SK-N-SH (cell line): ENCODE measurements around the gene ZXDC. TPM values are rescaled to one million over a fixed set of nuclear protein-coding genes. Genes with fewer than 3 reads are reported as not detected.

Source experiments
- CTCF ChIA-PET: fragments of 300-600, 350-600 bp; formaldehyde crosslinking; extraction: SDS; loops from one replicate; lab custom pipeline; 2021; lab: Yijun Ruan, JAX
- POLR2A ChIA-PET: fragments of 350-600 bp; sonication (Branson Sonifier 250); formaldehyde crosslinking; extraction: SDS; loops from one replicate; lab custom pipeline; 2020; ENCODE audit warnings: antibody characterized with exemption, inconsistent platforms; lab: Yijun Ruan, JAX
- DNase-seq: peaks from one replicate; pipeline ENCODE4 v3.0.0; 2012
- H2AFZ ChIP-seq: fragments of 200-600 bp; sonication (generic); 2 replicates; pipeline ENCODE4 v1.8.1; 2016; ENCODE audit warnings: antibody characterized with exemption, mild to moderate bottlenecking, low read depth
- H3F3A ChIP-seq: fragments of 200-600 bp; sonication (generic); replicated peaks from 2 replicates; pipeline ENCODE3; 2016; ENCODE audit warnings: antibody characterized with exemption, mild to moderate bottlenecking; ENCODE audit not compliant: insufficient read depth
- H3K27ac ChIP-seq, 2 experiments: fragments of 200-500 bp in 1 of 2; fragments of 200-600 bp in 1 of 2; sonication (Bioruptor generic) in 1 of 2; sonication (generic), shearing (Covaris generic) in 1 of 2; 2 replicates each; pipeline versions ENCODE4 v1.5.1 to v1.6.1; 2014 to 2016; ENCODE audit warnings: low read depth in 2 of 2, inconsistent platforms in 1 of 2, low read length in 1 of 2, mild to moderate bottlenecking in 1 of 2, mixed read lengths in 1 of 2
- H3K27me3 ChIP-seq: fragments of 200-600 bp; sonication (generic), shearing (Covaris generic); 2 replicates; pipeline ENCODE4 v1.6.1; 2016; ENCODE audit warnings: mixed run types; ENCODE audit not compliant: insufficient read depth
- H3K36me3 ChIP-seq, 2 experiments: fragments of 200-500 bp in 1 of 2; fragments of 200-600 bp in 1 of 2; sonication (Bioruptor generic) in 1 of 2; sonication (generic) in 1 of 2; replicated peaks in 1 of 2; 2 replicates each; pipeline versions ENCODE3 to v1.5.1; 2014 to 2016; ENCODE audit warnings: low read length in 1 of 2, mild to moderate bottlenecking in 1 of 2; ENCODE audit not compliant: insufficient read depth in 2 of 2, control insufficient read depth in 1 of 2
- H3K4me1 ChIP-seq, 2 experiments: fragments of 200-500 bp in 1 of 2; fragments of 200-600 bp in 1 of 2; sonication (Bioruptor generic) in 1 of 2; sonication (generic), shearing (Covaris generic) in 1 of 2; 2 replicates each; pipeline versions ENCODE4 v1.5.1 to v1.6.1; 2014 to 2016; ENCODE audit warnings: low read depth in 1 of 2, low read length in 1 of 2, mixed run types in 1 of 2; ENCODE audit not compliant: insufficient read depth in 2 of 2, control insufficient read depth in 1 of 2
- H3K4me2 ChIP-seq: fragments of 200-600 bp; sonication (generic), shearing (Covaris generic); 2 replicates; pipeline ENCODE4 v1.6.1; 2017; ENCODE audit warnings: mixed run types
- H3K4me3 ChIP-seq, 2 experiments: fragments of 200-500 bp in 1 of 2; fragments of 200-600 bp in 1 of 2; sonication (Bioruptor generic) in 1 of 2; sonication (generic), shearing (Covaris generic) in 1 of 2; 2 replicates each; pipeline versions ENCODE4 v1.5.1 to v1.8.1; 2014 to 2016; ENCODE audit warnings: low read depth in 2 of 2, inconsistent platforms in 1 of 2, low read length in 1 of 2, mild to moderate bottlenecking in 1 of 2, mixed read lengths in 1 of 2, moderate library complexity in 1 of 2
- H3K79me2 ChIP-seq: fragments of 200-600 bp; sonication (generic); 2 replicates; pipeline ENCODE4 v1.8.1; 2017; ENCODE audit warnings: mild to moderate bottlenecking; ENCODE audit not compliant: insufficient read depth
- H3K9ac ChIP-seq: fragments of 200-600 bp; sonication (generic); 2 replicates; pipeline ENCODE4 v1.6.1; 2017; ENCODE audit warnings: mixed run types
- H3K9me2 ChIP-seq: fragments of 200-600 bp; sonication (generic); 2 replicates; pipeline ENCODE4 v1.6.1; 2017; ENCODE audit warnings: mixed run types
- H3K9me3 ChIP-seq: fragments of 200-600 bp; sonication (generic); 2 replicates; pipeline ENCODE4 v1.6.1; 2017; ENCODE audit warnings: mixed run types, mild to moderate bottlenecking, moderate library complexity
- H4K20me1 ChIP-seq: fragments of 200-600 bp; sonication (generic); 2 replicates; pipeline ENCODE4 v1.6.1; 2017; ENCODE audit warnings: mild to moderate bottlenecking, mixed run types; ENCODE audit not compliant: insufficient read depth
- ELF1 ChIP-seq: IDR thresholded peaks from 2 replicates; pipeline ENCODE4 v1.4.0; 2012
- FOXM1 ChIP-seq: IDR thresholded peaks from 2 replicates; pipeline ENCODE4 v1.4.0; 2012; ENCODE audit warnings: low read depth, mild to moderate bottlenecking
- JUND ChIP-seq: IDR thresholded peaks from 2 replicates; pipeline ENCODE4 v1.4.0; 2012
- MEF2A ChIP-seq: IDR thresholded peaks from 2 replicates; pipeline ENCODE4 v1.4.0; 2012; ENCODE audit warnings: low read depth, borderline replicate concordance
- MXI1 ChIP-seq: IDR thresholded peaks from 2 replicates; pipeline ENCODE4 v1.6.1; 2012; ENCODE audit warnings: mild to moderate bottlenecking, low read depth, low read length, improper control_type of control experiment
- POLR2AphosphoS5 ChIP-seq: IDR thresholded peaks from 2 replicates; pipeline ENCODE4 v1.6.1; 2012; ENCODE audit warnings: low read depth, low read length
- RAD21 ChIP-seq: IDR thresholded peaks from 2 replicates; pipeline ENCODE4 v1.6.1; 2012; ENCODE audit warnings: mild to moderate bottlenecking, low read length
- RXRA ChIP-seq: IDR thresholded peaks from 2 replicates; pipeline ENCODE4 v1.4.0; 2012; ENCODE audit warnings: low read depth, mild to moderate bottlenecking, borderline replicate concordance
- TAF1 ChIP-seq: IDR thresholded peaks from 2 replicates; pipeline ENCODE4 v1.6.1; 2012; ENCODE audit warnings: low read depth, mild to moderate bottlenecking, low read length, moderate library complexity, borderline replicate concordance
- TEAD4 ChIP-seq: IDR thresholded peaks from 2 replicates; pipeline ENCODE4 v1.4.0; 2012; ENCODE audit warnings: mild to moderate bottlenecking, borderline replicate concordance; ENCODE audit not compliant: insufficient read depth
- WGBS: methylation state at CpG from one replicate; pipeline ENCODE4 v1.1.6; 2017; ENCODE audit warnings: low lambda C conversion rate; 5-methylcytosine and 5-hydroxymethylcytosine counted together
- polyA plus RNA-seq, 3 experiments: library from polyadenylated mRNA; depleted of rRNA; stranded (reverse); fragments of >200 nt; gene quantifications; 2 replicates each; pipeline ENCODE4 v1.2.3, GENCODE V29; 2012
- TF ChIP-seq, protein P1 (sequence below): fragments of 200-600 bp; sonication (generic); IDR thresholded peaks from 2 replicates; pipeline ENCODE4 v1.6.1; 2017; ENCODE audit warnings: antibody characterized with exemption, mild to moderate bottlenecking, moderate library complexity

ZXDC gene
- polyA plus RNA-seq, 1 of the 3 experiments (the other 2 are of a cell fraction): 8.5 TPM

DNA sequence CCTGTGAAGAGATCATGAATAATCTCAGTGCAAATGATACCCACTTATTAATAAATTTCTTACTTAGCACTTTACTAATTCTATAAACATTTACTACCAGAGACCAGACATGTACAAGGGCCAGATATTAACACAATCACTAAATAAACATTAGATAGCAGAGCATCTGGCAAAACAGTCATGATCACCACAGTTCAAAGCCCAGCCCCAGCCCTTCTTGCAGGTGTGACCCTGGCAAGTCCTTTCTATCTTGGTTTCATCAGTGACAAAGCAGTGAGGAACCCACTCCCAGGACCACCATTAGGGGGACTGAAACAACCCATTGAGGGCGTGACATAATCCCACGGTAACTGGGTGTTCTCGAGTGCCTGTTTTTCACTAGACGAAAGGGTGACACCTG, 11.6 kb downstream of the ZXDC start:
- Histone ChIP-seq H3K4me2 (no peak overlapping the region), H3K27me3 (no peaks in the 10 kb centered on the region), H3K27ac (no peak overlapping the region), H3K9me3 (no peaks in the 10 kb centered on the region), H4K20me1 (peaks cover 17% of the 10 kb centered on the region; the same call in 1 of the 2 replicates), H3K4me3 (no peak overlapping the region), H3K9me2 (no peaks in the 10 kb centered on the region), H3F3A (no peaks in the 10 kb centered on the region), H3K4me1 (no peaks in the 10 kb centered on the region; a peak in 1 of 4 replicates), H3K9ac (no peak overlapping the region), H3K36me3 (peaks cover 31 to 96% of the 10 kb centered on the region in 2 experiments), H2AFZ (no peak overlapping the region), H3K79me2 (peaks cover 20% of the 10 kb centered on the region; the same call in 1 of the 2 replicates)
- ChIA-PET CTCF (interaction anchor here (1.1 to 4.1 kb wide), 3 partner anchors 11 to 22 kb away, joined by 3 to 20 read pairs (median 3); partner anchors contain the start of gene ZXDC), POLR2A (no interaction called here)
- no peak for DNase-seq
- no peak for TF ChIP-seq ELF1
- WGBS: 80% methylated on average over 2 of the region's 4 CpGs

GRCh38 chr3:126463521-126463920, 12.2 kb downstream of the ZXDC start:
- WGBS: 96% methylated on average over 2 of the region's 2 CpGs
- Histone ChIP-seq H3F3A (no peaks in the 10 kb centered on the region), H3K27me3 (no peaks in the 10 kb centered on the region), H3K4me1 (no peaks in the 10 kb centered on the region; a peak in 1 of 4 replicates), H3K27ac (no peak overlapping the region), H3K36me3 (peaks cover 36 to 96% of the 10 kb centered on the region in 2 experiments), H3K9me3 (no peaks in the 10 kb centered on the region), H3K9me2 (no peaks in the 10 kb centered on the region), H4K20me1 (peaks cover 15% of the 10 kb centered on the region; the same call in 1 of the 2 replicates), H2AFZ (no peak overlapping the region), H3K79me2 (peaks cover 14% of the 10 kb centered on the region; the same call in 1 of the 2 replicates), H3K4me2 (no peak overlapping the region), H3K4me3 (no peak overlapping the region), H3K9ac (no peak overlapping the region)
- POLR2A ChIA-PET: no interaction called here
- no peak for DNase-seq
- CTCF ChIA-PET: interaction anchor here (1.1 to 4.1 kb wide), 3 partner anchors 12 to 21 kb away, joined by 3 to 20 read pairs (median 3); partner anchors contain the start of gene ZXDC
- TF ChIP-seq, protein P1, sequence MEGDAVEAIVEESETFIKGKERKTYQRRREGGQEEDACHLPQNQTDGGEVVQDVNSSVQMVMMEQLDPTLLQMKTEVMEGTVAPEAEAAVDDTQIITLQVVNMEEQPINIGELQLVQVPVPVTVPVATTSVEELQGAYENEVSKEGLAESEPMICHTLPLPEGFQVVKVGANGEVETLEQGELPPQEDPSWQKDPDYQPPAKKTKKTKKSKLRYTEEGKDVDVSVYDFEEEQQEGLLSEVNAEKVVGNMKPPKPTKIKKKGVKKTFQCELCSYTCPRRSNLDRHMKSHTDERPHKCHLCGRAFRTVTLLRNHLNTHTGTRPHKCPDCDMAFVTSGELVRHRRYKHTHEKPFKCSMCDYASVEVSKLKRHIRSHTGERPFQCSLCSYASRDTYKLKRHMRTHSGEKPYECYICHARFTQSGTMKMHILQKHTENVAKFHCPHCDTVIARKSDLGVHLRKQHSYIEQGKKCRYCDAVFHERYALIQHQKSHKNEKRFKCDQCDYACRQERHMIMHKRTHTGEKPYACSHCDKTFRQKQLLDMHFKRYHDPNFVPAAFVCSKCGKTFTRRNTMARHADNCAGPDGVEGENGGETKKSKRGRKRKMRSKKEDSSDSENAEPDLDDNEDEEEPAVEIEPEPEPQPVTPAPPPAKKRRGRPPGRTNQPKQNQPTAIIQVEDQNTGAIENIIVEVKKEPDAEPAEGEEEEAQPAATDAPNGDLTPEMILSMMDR: no peak
- TF ChIP-seq RXRA (no peak), JUND (no peak), POLR2AphosphoS5 (no peak), MEF2A (no peak), TAF1 (no peak), ELF1 (no peak), RAD21 (no peak), MXI1 (no peak), TEAD4 (no peak), FOXM1 (no peak)
